H9 (cell line): ENCODE results near the gene ERFE. TPM values are rescaled to one million over a fixed set of nuclear protein-coding genes. Genes with fewer than 3 reads are reported as not detected.

Source experiments
- DNase-seq: peaks from one replicate; pipeline ENCODE4 v3.0.0-alpha.2; 2017
- H2AFZ ChIP-seq: one replicate; pipeline ENCODE4 v1.6.1; 2013; ENCODE audit warnings: mild to moderate bottlenecking, low read length, control low read depth, moderate library complexity
- H2AK5ac ChIP-seq: 2 replicates; pipeline ENCODE4 v1.6.1; 2013; ENCODE audit warnings: low read length, control low read depth, mixed read lengths; ENCODE audit not compliant: insufficient read length
- H2BK120ac ChIP-seq: one replicate; pipeline ENCODE4 v1.6.1; 2013; ENCODE audit warnings: low read depth, mild to moderate bottlenecking, low read length, control low read depth, inconsistent platforms; ENCODE audit not compliant: poor library complexity, severe bottlenecking
- H2BK12ac ChIP-seq: 2 replicates; pipeline ENCODE4 v1.6.1; 2013; ENCODE audit warnings: low read length, control low read depth, mixed read lengths, low read depth; ENCODE audit not compliant: insufficient read length
- H2BK15ac ChIP-seq: 2 replicates; pipeline ENCODE4 v1.6.1; 2013; ENCODE audit warnings: low read depth, low read length, control low read depth
- H2BK20ac ChIP-seq: one replicate; pipeline ENCODE4 v1.6.1; 2013; ENCODE audit warnings: low read depth, mild to moderate bottlenecking, low read length, control low read depth, inconsistent platforms; ENCODE audit not compliant: poor library complexity, severe bottlenecking
- H2BK5ac ChIP-seq: 2 replicates; pipeline ENCODE4 v1.6.1; 2013; ENCODE audit warnings: low read length, control low read depth, mixed read lengths; ENCODE audit not compliant: insufficient read length
- H3K14ac ChIP-seq: 2 replicates; pipeline ENCODE4 v1.6.1; 2013; ENCODE audit warnings: low read length, control low read depth; ENCODE audit not compliant: insufficient read depth
- H3K18ac ChIP-seq: 2 replicates; pipeline ENCODE4 v1.6.1; 2013; ENCODE audit warnings: low read depth, mild to moderate bottlenecking, mixed read lengths, low read length, control low read depth; ENCODE audit not compliant: insufficient read length
- H3K23ac ChIP-seq: 2 replicates; pipeline ENCODE4 v1.6.1; 2013; ENCODE audit warnings: low read length, control low read depth, mixed read lengths, low read depth; ENCODE audit not compliant: insufficient read length
- H3K23me2 ChIP-seq: 2 replicates; pipeline ENCODE4 v1.6.1; 2013; ENCODE audit warnings: low read depth, mild to moderate bottlenecking, mixed read lengths, low read length, control low read depth; ENCODE audit not compliant: insufficient read length, poor library complexity, severe bottlenecking
- H3K27ac ChIP-seq: 2 replicates; pipeline ENCODE4 v1.5.1; 2013; ENCODE audit warnings: low read length, control low read depth, mixed read lengths, low read depth; ENCODE audit not compliant: insufficient read length
- H3K27me3 ChIP-seq: 2 replicates; pipeline ENCODE4 v1.6.1; 2013; ENCODE audit warnings: low read length, control low read depth, inconsistent platforms; ENCODE audit not compliant: insufficient read depth
- H3K4ac ChIP-seq: 2 replicates; pipeline ENCODE4 v1.6.1; 2013; ENCODE audit warnings: low read depth, mild to moderate bottlenecking, control low read depth, inconsistent platforms, low read length, moderate library complexity
- H3K4me1 ChIP-seq: 2 replicates; pipeline ENCODE4 v1.6.1; 2013; ENCODE audit warnings: low read length, control low read depth, inconsistent platforms; ENCODE audit not compliant: insufficient read depth
- H3K4me2 ChIP-seq: 2 replicates; pipeline ENCODE4 v1.6.1; 2013; ENCODE audit warnings: low read length, control low read depth, mixed read lengths; ENCODE audit not compliant: insufficient read length, insufficient read depth
- H3K56ac ChIP-seq: 2 replicates; pipeline ENCODE4 v1.6.1; 2013; ENCODE audit warnings: low read depth, mild to moderate bottlenecking, mixed read lengths, low read length, control low read depth; ENCODE audit not compliant: insufficient read length
- H3K79me1 ChIP-seq: 2 replicates; pipeline ENCODE4 v1.6.1; 2013; ENCODE audit warnings: low read depth, mild to moderate bottlenecking, moderate library complexity, low read length, control low read depth, inconsistent platforms; ENCODE audit not compliant: insufficient read depth, poor library complexity, severe bottlenecking
- H3K79me2 ChIP-seq: 2 replicates; pipeline ENCODE4 v1.6.1; 2013; ENCODE audit warnings: low read length, control low read depth, inconsistent platforms; ENCODE audit not compliant: insufficient read depth
- H3K9ac ChIP-seq: 2 replicates; pipeline ENCODE4 v1.6.1; 2013; ENCODE audit warnings: low read length, control low read depth, mixed read lengths; ENCODE audit not compliant: insufficient read length; ENCODE audit errors: extremely low read depth
- H3K9me3 ChIP-seq: one replicate; pipeline ENCODE4 v1.6.1; 2013; ENCODE audit warnings: low read depth, low read length, inconsistent platforms; ENCODE audit not compliant: control insufficient read depth
- H3T11ph ChIP-seq: one replicate; pipeline ENCODE4 v1.6.1; 2013; ENCODE audit warnings: mild to moderate bottlenecking, low read length, control low read depth, inconsistent platforms
- H4K20me1 ChIP-seq: one replicate; pipeline ENCODE4 v1.6.1; 2013; ENCODE audit not compliant: control insufficient read depth, insufficient read length, insufficient read depth
- H4K5ac ChIP-seq: 2 replicates; pipeline ENCODE4 v1.6.1; 2013; ENCODE audit warnings: low read depth, mild to moderate bottlenecking, mixed read lengths, low read length, control low read depth; ENCODE audit not compliant: insufficient read length
- H4K8ac ChIP-seq: replicated peaks from 2 replicates; pipeline ENCODE4 v1.6.1; 2013; ENCODE audit warnings: low read length, control low read depth, mixed read lengths, low read depth; ENCODE audit not compliant: insufficient read length
- H4K91ac ChIP-seq: 2 replicates; pipeline ENCODE4 v1.6.1; 2013; ENCODE audit warnings: low read depth, mild to moderate bottlenecking, moderate library complexity, mixed read lengths, low read length, control low read depth; ENCODE audit not compliant: insufficient read length
- H3K27ac Mint-ChIP-seq, 3 experiments: 2 replicates in 2 of 3; 3 replicates in 1 of 3; pipeline ENCODE4 v1.8.0; 2020 to 2021; ENCODE audit warnings: mixed read lengths in 3 of 3, mild to moderate bottlenecking in 1 of 3, moderate library complexity in 1 of 3
- H3K27me3 Mint-ChIP-seq: 2 replicates; pipeline ENCODE4 v1.8.0; 2021; ENCODE audit warnings: low read depth, mild to moderate bottlenecking, moderate library complexity, mixed read lengths
- H3K36me3 Mint-ChIP-seq, 3 experiments: 2 replicates in 2 of 3; 3 replicates in 1 of 3; pipeline ENCODE4 v1.8.0; 2020 to 2021; ENCODE audit warnings: low read depth in 3 of 3, mixed read lengths in 3 of 3; ENCODE audit not compliant: insufficient read depth in 1 of 3
- H3K4me1 Mint-ChIP-seq, 2 experiments: 2 replicates each; pipeline ENCODE4 v1.8.0; 2020; ENCODE audit warnings: mixed read lengths in 2 of 2
- H3K4me3 Mint-ChIP-seq, 2 experiments: 2 replicates in 1 of 2; 3 replicates in 1 of 2; pipeline ENCODE4 v1.8.0; 2020 to 2021; ENCODE audit warnings: mild to moderate bottlenecking in 2 of 2, mixed read lengths in 2 of 2, moderate library complexity in 1 of 2
- H3K9me3 Mint-ChIP-seq, 2 experiments: 2 replicates in 1 of 2; 3 replicates in 1 of 2; pipeline ENCODE4 v1.8.0; 2020; ENCODE audit warnings: mild to moderate bottlenecking in 2 of 2, mixed read lengths in 2 of 2, moderate library complexity in 1 of 2
- CTCF ChIP-seq: fragments of 200-600 bp; sonication (generic); conservative IDR thresholded peaks from 3 replicates; pipeline ENCODE4 v1.8.0; 2021; ENCODE audit warnings: antibody characterized with exemption, mild to moderate bottlenecking
- WGBS: extraction: QIAGEN DNeasy Blood & Tissue Kit; methylation state at CpG from one replicate; pipeline ENCODE4 v1.1.7; 2013; ENCODE audit warnings: missing lambda C conversion rate, low lambda C conversion rate, mixed read lengths; ENCODE audit not compliant: insufficient read length; ENCODE audit errors: extremely low coverage; 5-methylcytosine and 5-hydroxymethylcytosine counted together
- total RNA-seq: library from RNA; stranded (reverse); gene quantifications from 2 replicates; pipeline ENCODE4 v1.2.1, GENCODE V29; 2021

The ERFE gene
- total RNA-seq, 1 experiment from 2014 or later: 2.1 TPM

GRCh38 chr2:238131761-238132462, 26.9 kb upstream of the ERFE start:
- Histone ChIP-seq H2BK15ac (no peak overlapping the region), H3K9ac (no peak overlapping the region), H2BK120ac (no peak overlapping the region), H3K23ac (no peak overlapping the region), H2BK20ac (no peak overlapping the region), H4K8ac (no peak overlapping the region), H3K4me2 (no peak overlapping the region), H3K4ac (no peak overlapping the region), H2AK5ac (no peak overlapping the region), H2BK5ac (no peak overlapping the region), H3K23me2 (no peaks in the 10 kb centered on the region), H3K4me1 (no peaks in the 10 kb centered on the region), H3K27me3 (no peaks in the 10 kb centered on the region), H3K27ac (no peak overlapping the region), H4K20me1 (no peaks in the 10 kb centered on the region), H3K56ac (no peak overlapping the region), H2AFZ (no peak overlapping the region), H3T11ph (no peak overlapping the region), H3K14ac (no peak overlapping the region; the same call in 1 of the 2 replicates), H3K79me2 (no peaks in the 10 kb centered on the region), H2BK12ac (no peak overlapping the region), H3K79me1 (no peaks in the 10 kb centered on the region), H3K18ac (no peak overlapping the region), H3K9me3 (no peaks in the 10 kb centered on the region), H4K5ac (no peak overlapping the region), H4K91ac (no peak overlapping the region)
- Mint-ChIP-seq H3K9me3 (no peaks in the 10 kb centered on the region), H3K4me3 (no peak overlapping the region), H3K27ac (peak overlapping the region in 1 of 3 experiments; percentile 35; a peak in 1 of 7 replicates), H3K36me3 (no peaks in the 10 kb centered on the region), H3K4me1 (no peaks in the 10 kb centered on the region), H3K27me3 (no peaks in the 10 kb centered on the region; the same call in none of the 2 replicates)
- WGBS: no CpG with 5 or more reads among the region's 14 CpGs
- no peak for DNase-seq
- no peak for TF ChIP-seq CTCF
